Kidney (tissue), 14 donors: Measurements from ENCODE around the gene ZNF462. TPM values are rescaled to one million over a fixed set of nuclear protein-coding genes. Genes with fewer than 3 reads are reported as not detected.

Source experiments
- DNase-seq, 5 donors: peaks; one replicate each; pipeline ENCODE4 v3.0.0-alpha.2; 2013 to 2020
- FAIRE-seq: peaks from 2 replicates; lab custom pipeline; 2012; peaks lifted over from hg19 to GRCh38; lab: Jason Lieb, UNC
- H3K27ac ChIP-seq, 2 donors: one replicate each; pipeline ENCODE4 v1.7.0; 2013; ENCODE audit warnings: low read depth in 2 of 2, low read length in 2 of 2, inconsistent platforms in 1 of 2
- H3K27me3 ChIP-seq: one replicate; pipeline ENCODE4 v1.7.1; 2013; ENCODE audit warnings: low read length, inconsistent platforms; ENCODE audit not compliant: control insufficient read depth, insufficient read depth
- H3K36me3 ChIP-seq, 3 donors: one replicate each; pipeline versions ENCODE4 v1.7.0 to v1.7.1; 2013; ENCODE audit warnings: low read length in 3 of 3, control low read depth in 1 of 3, inconsistent platforms in 1 of 3; ENCODE audit not compliant: insufficient read depth in 3 of 3, control insufficient read depth in 2 of 3
- H3K4me1 ChIP-seq, 3 donors: one replicate each; pipeline versions ENCODE4 v1.7.0 to v1.7.1; 2013; ENCODE audit warnings: low read length in 3 of 3, inconsistent platforms in 1 of 3, low read depth in 1 of 3; ENCODE audit not compliant: control insufficient read depth in 2 of 3, insufficient read depth in 2 of 3
- H3K4me3 ChIP-seq, 3 donors: one replicate each; pipeline versions ENCODE4 v1.7.0 to v1.8.1; 2013; ENCODE audit warnings: low read length in 3 of 3, control low read depth in 1 of 3, inconsistent platforms in 1 of 3
- H3K9ac ChIP-seq, 3 donors: one replicate each; pipeline versions ENCODE4 v1.7.0 to v1.7.1; 2013; ENCODE audit warnings: low read length in 3 of 3, control low read depth in 1 of 3, inconsistent platforms in 1 of 3
- H3K9me3 ChIP-seq, 3 donors: one replicate each; pipeline versions ENCODE4 v1.7.0 to v1.7.1; 2013; ENCODE audit warnings: low read length in 3 of 3, control low read depth in 1 of 3, inconsistent platforms in 1 of 3; ENCODE audit not compliant: control insufficient read depth in 2 of 3, insufficient read depth in 1 of 3
- CTCF ChIP-seq: IDR thresholded peaks from 3 replicates; pipeline ENCODE4 v1.5.1; 2012; ENCODE audit warnings: mild to moderate bottlenecking, moderate library complexity, borderline replicate concordance; ENCODE audit not compliant: insufficient read depth; ENCODE audit errors: extremely low read depth
- intact Hi-C: fragments of 100-400 bp; cut with DNase I; formaldehyde crosslinking; loops from one replicate; pipeline ENCODE4 v1.11.1; 2022
- polyA plus RNA-seq: library from polyadenylated mRNA; stranded (reverse); fragments of 350-450 nt; fragmentation: Illumina TruSeq; extraction: RNeasy Lipid Tissue Mini Kit (QIAGEN cat#74804); gene quantifications from one replicate; pipeline ENCODE4 v1.2.3, GENCODE V29; 2014; ENCODE audit warnings: low read depth, low replicate concordance; ENCODE audit not compliant: insufficient read depth
- total RNA-seq: library from RNA; stranded (reverse); fragmentation: NEBNext Ultra II Directional; extraction: Animal tissue kit (Norgen Biotek cat#: 25700); gene quantifications from one replicate; pipeline ENCODE4 v1.2.1, GENCODE V29; 2021
- donor health status: control.
- donor health status: control.
- donor health status: control.
- donor health status: control.
- donor health status: control.
- donor health status: DM: yes; HTN: yes; CAD: no.
- donor health status: Normal renal cell carcinoma (clear cell type).

ZNF462 gene
- total and polyA plus RNA-seq, 2 donors from 2014 or later, result 1.8 to 47.0 TPM

GRCh38 chr9:106861640-106862109 is 1.3 kb upstream of the ZNF462 start:
- no peak for FAIRE-seq
- Histone ChIP-seq H3K4me1 (peaks cover 0 to 9% (median 2%) of the 10 kb centered on the region in 3 donors), H3K4me3 (peak overlapping the region; percentile 83 to 99 (median 90)), H3K27me3 (no peaks in the 10 kb centered on the region), H3K9me3 (no peaks in the 10 kb centered on the region), H3K27ac (peak overlapping the region; percentile 83 to 90), H3K9ac (peak overlapping the region; percentile 18 to 93 (median 78)), H3K36me3 (no peaks in the 10 kb centered on the region)
- intact Hi-C loops, result no loop called here
- no peak for TF ChIP-seq CTCF
- DNase-seq, result peak in 1 of 5 donors; percentile 65

- peak overlapping the region; percentile 83 to 90 for H3K27ac ChIP-seq
- no peaks in the 10 kb centered on the region for H3K9me3 ChIP-seq
- H3K4me3 ChIP-seq, result peak overlapping the region; percentile 83 to 99 (median 90)
- H3K27me3 ChIP-seq, result no peaks in the 10 kb centered on the region
- peak overlapping the region; percentile 2 to 94 (median 78) for H3K9ac ChIP-seq
- no peak for TF ChIP-seq CTCF
- peaks cover 0 to 12% (median 2%) of the 10 kb centered on the region in 3 donors for H3K4me1 ChIP-seq
- no peak for FAIRE-seq
- peak; percentile 75 to 89 (median 83) for DNase-seq
- H3K36me3 ChIP-seq, result no peaks in the 10 kb centered on the region
- intact Hi-C loops, result no loop called here
Observed at GRCh38 chr9:106862110-106862820, 701 bp upstream of the ZNF462 start.

- Histone ChIP-seq H3K9ac (peak overlapping the region; percentile 59 to 78 (median 76)), H3K27me3 (no peaks in the 10 kb centered on the region), H3K27ac (peak overlapping the region; percentile 83 to 90), H3K9me3 (no peaks in the 10 kb centered on the region), H3K4me3 (peak overlapping the region; percentile 83 to 99 (median 90)), H3K4me1 (peaks cover 2 to 34% (median 16%) of the 10 kb centered on the region in 3 donors), H3K36me3 (no peaks in the 10 kb centered on the region)
- TF ChIP-seq CTCF, result no peak
- intact Hi-C loops, result no loop called here
- FAIRE-seq, result no peak
- DNase-seq, result peak in 4 of 5 donors; percentile 45 to 74 (median 59)
Observed at GRCh38 chr9:106864373-106865143, 1.6 kb downstream of the ZNF462 start.
